ENCODE data around the gene XPO4. TPM values are rescaled to one million over a fixed set of nuclear protein-coding genes. Genes with fewer than 3 reads are reported as not detected.
A peak's percentile ranks its signal among the peaks of the same experiment; 100 is the strongest.

The XPO4 gene
- total and polyA plus RNA-seq, 2 of the 13 experiments (the other 11 are each of a cell fraction or from before 2014, with no cell fraction given) = 8.4 to 24.8 TPM

DNA sequence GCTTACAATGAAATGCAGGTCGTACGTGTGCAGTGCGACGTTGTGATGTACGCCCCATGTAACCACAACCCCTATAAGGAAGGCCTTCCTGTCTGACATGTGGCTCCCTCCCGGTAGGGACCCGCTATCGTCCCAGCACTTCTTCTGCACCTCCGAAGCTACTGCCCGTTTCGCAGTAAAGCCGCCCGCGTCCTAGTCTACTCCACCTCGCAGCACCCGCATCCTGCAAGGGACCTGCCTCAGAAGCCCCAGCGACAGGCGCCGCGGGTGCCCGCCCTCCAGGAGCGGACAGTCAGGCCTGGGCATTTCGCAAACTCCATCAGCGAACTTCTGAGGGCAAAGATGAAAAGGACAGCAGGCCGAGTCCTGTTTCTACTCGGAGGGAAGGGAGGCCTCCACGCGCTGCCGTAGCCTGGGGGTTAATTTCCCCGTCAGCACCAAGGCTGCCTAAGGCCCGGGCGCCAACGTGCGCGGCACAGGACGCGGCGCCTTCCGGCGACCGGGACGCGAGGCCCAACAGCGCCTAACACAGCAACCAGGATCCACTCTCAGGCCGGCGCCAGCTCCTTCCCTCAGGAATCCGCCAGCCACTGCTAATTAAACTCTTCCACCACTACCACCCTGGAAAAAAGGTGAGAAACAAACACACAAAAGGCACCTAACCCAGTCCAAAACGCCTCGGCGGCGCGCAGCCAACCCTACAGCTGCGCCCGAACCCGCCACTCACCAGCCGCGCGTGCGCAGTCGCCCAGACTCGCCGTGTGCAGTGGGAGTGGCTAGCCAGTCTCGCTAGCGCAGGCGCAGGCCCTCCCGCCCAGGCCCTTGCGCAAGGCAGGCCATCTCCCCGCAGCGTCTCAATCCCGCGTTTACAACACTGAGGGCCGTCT lies 129.1 kb downstream of the XPO4 start, which contains the start of gene EEF1AKMT1 (continued):
- TF ChIP-seq NCOA2 (CRISPR knock-in tag; IDR thresholded peaks at IDR 0.05) (peak; percentile 36; the same call in 1 of the 2 replicates), ZNF792 (CRISPR knock-in tag; IDR thresholded peaks at IDR 0.05) (peak; percentile 81; the same call in 1 of the 2 replicates), SETDB1 (CRISPR knock-in tag; IDR thresholded peaks at IDR 0.05; ENCODE audit: borderline replicate concordance) (no peak), CBFB (CRISPR knock-in tag; IDR thresholded peaks at IDR 0.05) (peak; percentile 68), CHCHD3 (CRISPR knock-in tag; IDR thresholded peaks at IDR 0.05) (0 out of 2 replicates have a peak, but pooled peaks have one; percentile 40), SRSF9 (IDR thresholded peaks at IDR 0.05; ENCODE audit: borderline replicate concordance, insufficient read depth, low read depth, low read length, poor library complexity, severe bottlenecking) (no peak), RFX1 (IDR thresholded peaks at IDR 0.05) (no peak), ZNF674 (CRISPR knock-in tag; IDR thresholded peaks at IDR 0.05; ENCODE audit: low read depth) (no peak)
- TF ChIP-seq, protein P1, sequence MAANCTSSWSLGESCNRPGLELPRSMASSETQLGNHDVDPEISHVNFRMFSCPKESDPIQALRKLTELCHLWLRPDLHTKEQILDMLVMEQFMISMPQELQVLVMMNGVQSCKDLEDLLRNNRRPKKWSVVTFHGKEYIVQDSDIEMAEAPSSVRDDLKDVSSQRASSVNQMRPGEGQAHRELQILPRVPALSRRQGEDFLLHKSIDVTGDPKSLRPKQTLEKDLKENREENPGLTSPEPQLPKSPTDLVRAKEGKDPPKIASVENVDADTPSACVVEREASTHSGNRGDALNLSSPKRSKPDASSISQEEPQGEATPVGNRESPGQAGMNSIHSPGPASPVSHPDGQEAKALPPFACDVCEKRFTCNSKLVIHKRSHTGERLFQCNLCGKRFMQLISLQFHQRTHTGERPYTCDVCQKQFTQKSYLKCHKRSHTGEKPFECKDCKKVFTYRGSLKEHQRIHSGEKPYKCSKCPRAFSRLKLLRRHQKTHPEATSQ (CRISPR knock-in tag; IDR thresholded peaks at IDR 0.05; ENCODE audit: borderline replicate concordance) = no peak; the same call in 1 of the 2 replicates
- TF ChIP-seq, protein P2, sequence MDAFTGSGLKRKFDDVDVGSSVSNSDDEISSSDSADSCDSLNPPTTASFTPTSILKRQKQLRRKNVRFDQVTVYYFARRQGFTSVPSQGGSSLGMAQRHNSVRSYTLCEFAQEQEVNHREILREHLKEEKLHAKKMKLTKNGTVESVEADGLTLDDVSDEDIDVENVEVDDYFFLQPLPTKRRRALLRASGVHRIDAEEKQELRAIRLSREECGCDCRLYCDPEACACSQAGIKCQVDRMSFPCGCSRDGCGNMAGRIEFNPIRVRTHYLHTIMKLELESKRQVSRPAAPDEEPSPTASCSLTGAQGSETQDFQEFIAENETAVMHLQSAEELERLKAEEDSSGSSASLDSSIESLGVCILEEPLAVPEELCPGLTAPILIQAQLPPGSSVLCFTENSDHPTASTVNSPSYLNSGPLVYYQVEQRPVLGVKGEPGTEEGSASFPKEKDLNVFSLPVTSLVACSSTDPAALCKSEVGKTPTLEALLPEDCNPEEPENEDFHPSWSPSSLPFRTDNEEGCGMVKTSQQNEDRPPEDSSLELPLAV (CRISPR knock-in tag; conservative IDR thresholded peaks at IDR 0.05; ENCODE audit: low read depth) = no peak
- TF ChIP-seq, protein P3, sequence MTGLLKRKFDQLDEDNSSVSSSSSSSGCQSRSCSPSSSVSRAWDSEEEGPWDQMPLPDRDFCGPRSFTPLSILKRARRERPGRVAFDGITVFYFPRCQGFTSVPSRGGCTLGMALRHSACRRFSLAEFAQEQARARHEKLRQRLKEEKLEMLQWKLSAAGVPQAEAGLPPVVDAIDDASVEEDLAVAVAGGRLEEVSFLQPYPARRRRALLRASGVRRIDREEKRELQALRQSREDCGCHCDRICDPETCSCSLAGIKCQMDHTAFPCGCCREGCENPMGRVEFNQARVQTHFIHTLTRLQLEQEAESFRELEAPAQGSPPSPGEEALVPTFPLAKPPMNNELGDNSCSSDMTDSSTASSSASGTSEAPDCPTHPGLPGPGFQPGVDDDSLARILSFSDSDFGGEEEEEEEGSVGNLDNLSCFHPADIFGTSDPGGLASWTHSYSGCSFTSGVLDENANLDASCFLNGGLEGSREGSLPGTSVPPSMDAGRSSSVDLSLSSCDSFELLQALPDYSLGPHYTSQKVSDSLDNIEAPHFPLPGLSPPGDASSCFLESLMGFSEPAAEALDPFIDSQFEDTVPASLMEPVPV (CRISPR knock-in tag; IDR thresholded peaks at IDR 0.05) = peak; percentile 64; the same call in 1 of the 2 replicates
- TF ChIP-seq, protein P4, sequence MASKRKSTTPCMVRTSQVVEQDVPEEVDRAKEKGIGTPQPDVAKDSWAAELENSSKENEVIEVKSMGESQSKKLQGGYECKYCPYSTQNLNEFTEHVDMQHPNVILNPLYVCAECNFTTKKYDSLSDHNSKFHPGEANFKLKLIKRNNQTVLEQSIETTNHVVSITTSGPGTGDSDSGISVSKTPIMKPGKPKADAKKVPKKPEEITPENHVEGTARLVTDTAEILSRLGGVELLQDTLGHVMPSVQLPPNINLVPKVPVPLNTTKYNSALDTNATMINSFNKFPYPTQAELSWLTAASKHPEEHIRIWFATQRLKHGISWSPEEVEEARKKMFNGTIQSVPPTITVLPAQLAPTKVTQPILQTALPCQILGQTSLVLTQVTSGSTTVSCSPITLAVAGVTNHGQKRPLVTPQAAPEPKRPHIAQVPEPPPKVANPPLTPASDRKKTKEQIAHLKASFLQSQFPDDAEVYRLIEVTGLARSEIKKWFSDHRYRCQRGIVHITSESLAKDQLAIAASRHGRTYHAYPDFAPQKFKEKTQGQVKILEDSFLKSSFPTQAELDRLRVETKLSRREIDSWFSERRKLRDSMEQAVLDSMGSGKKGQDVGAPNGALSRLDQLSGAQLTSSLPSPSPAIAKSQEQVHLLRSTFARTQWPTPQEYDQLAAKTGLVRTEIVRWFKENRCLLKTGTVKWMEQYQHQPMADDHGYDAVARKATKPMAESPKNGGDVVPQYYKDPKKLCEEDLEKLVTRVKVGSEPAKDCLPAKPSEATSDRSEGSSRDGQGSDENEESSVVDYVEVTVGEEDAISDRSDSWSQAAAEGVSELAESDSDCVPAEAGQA (IDR thresholded peaks at IDR 0.05; ENCODE audit: low read depth) = no peak
- TF ChIP-seq, protein P4 (CRISPR knock-in tag; IDR thresholded peaks at IDR 0.05; ENCODE audit: borderline replicate concordance) = no peak; the same call in 1 of the 2 replicates
- TF ChIP-seq, protein P5, sequence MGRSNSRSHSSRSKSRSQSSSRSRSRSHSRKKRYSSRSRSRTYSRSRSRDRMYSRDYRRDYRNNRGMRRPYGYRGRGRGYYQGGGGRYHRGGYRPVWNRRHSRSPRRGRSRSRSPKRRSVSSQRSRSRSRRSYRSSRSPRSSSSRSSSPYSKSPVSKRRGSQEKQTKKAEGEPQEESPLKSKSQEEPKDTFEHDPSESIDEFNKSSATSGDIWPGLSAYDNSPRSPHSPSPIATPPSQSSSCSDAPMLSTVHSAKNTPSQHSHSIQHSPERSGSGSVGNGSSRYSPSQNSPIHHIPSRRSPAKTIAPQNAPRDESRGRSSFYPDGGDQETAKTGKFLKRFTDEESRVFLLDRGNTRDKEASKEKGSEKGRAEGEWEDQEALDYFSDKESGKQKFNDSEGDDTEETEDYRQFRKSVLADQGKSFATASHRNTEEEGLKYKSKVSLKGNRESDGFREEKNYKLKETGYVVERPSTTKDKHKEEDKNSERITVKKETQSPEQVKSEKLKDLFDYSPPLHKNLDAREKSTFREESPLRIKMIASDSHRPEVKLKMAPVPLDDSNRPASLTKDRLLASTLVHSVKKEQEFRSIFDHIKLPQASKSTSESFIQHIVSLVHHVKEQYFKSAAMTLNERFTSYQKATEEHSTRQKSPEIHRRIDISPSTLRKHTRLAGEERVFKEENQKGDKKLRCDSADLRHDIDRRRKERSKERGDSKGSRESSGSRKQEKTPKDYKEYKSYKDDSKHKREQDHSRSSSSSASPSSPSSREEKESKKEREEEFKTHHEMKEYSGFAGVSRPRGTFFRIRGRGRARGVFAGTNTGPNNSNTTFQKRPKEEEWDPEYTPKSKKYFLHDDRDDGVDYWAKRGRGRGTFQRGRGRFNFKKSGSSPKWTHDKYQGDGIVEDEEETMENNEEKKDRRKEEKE (IDR thresholded peaks at IDR 0.05) = no peak

All from HepG2 (cell line).